GM21528 (cell line): Measurements from ENCODE around the gene GLTP.
"Not testable (repeated sequence)": the region's sequence is repeated elsewhere in the genome, so short reads cannot be mapped to it uniquely, and the experiment has no call there.

Experiments used
- ATAC-seq: cut with Tn5 transposase; IDR thresholded peaks from one replicate; pipeline ENCODE4 v1.9.1; 2021; ENCODE audit warnings: mild to moderate bottlenecking, moderate library complexity; ENCODE audit not compliant: unreplicated experiment, low FRiP score

The GLTP gene

DNA sequence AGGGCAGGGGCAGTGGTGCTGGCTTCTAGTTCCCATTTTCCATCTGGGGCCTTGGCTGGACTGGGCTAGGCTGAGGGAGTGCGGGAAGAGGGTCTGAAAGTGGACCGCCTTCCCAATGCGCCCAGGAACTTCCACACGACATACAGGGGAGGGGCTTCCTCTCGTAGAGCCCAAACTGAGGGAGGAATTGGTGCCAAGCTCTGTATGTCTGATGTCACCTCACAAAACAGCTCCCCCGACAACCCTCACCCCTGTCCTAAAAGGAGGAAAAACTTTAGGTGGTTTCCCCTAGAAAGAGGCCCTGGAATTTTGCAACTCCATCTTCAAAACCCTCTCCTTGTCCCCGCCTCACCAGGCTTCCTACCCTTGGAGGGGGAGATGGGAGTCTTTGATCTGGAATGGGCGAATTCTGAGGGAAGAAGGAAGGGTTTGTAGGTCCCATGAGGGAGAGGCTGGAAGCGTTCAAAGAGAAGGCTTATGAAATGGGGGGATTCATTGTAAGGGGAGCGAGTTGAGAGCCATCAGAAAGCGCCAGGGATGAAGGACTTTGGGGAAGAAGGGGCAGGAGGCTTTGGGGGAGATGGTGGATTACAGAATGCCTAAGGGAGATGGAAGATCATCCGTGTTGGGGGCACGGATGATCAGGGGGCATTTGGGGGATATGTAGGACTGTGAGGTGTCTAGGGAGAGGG, 844 bp downstream of the GLTP start:
- no peak for ATAC-seq

DNA sequence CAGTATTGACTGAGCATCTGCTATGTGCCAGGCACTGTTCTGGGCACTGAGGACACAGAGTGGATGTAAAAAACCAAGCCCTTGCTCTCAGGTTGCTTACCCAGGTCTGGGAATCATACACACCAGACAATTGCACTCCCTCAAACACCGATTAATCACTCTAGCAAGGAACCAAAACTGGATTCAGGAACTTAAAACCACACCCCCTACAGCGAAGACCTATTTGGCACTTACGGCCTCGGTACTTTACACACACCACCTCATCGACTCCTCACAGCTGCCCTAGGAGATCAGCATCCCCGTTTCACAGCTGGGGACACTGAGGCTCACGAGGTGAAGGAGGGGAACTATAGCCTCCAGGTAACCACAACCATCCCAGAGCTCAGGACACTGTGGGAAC, 1.6 kb downstream of the GLTP start:
- no peak for ATAC-seq

DNA sequence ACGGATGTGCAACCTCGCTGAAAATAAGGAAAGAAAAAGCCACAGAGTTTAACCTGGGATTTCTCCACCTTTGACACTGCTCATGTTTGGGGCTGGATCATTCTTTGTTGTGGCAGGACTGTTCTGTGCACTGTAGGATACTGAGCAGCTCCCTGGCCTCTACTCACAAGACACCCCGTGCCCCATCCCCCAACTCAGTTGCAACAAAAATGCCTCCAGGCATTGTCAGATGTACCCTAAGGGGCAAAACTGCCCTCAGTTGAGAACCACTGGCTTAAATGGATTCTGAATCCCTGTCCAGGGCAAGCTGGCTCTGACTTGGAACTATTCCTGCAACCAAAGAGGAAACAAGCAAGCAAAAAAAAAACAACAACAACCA, 2.1 kb downstream of the GLTP start:
- no peak for ATAC-seq

DNA sequence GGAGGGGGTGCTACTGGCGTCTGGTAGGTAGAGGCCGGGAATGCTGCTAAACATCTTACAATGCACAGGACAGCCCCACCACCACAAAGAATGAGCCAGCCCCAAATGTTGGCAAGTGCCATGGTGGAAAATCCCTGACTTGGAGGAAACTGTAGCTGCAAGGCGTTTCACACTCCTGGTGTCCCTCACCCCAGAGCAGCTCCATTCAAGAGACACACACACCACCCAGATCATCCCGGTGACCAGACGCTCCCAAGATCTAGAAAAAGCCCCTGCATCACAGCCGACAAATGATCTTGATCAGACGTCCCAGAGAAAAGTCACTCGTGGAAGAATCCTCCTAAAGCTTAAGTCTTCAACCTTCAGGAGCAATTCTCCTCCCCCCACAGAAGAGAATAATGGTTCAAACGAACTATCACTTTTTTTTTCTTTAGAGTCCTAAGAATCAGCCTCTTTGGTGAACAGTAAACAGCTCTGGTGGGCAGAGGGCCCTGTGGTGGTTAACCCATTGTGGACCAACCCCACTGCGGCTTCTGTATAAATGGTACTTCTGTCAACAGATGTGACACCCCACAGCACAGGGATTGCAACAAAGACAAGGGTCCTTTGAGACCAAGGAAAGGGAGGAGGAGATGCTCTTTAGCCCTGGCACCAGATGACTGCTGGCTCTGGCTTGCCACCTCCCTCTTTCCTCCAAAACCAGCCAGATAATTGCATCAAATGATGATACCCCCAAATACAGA, 2.7 kb downstream of the GLTP start:
- ATAC-seq, result no peak

DNA sequence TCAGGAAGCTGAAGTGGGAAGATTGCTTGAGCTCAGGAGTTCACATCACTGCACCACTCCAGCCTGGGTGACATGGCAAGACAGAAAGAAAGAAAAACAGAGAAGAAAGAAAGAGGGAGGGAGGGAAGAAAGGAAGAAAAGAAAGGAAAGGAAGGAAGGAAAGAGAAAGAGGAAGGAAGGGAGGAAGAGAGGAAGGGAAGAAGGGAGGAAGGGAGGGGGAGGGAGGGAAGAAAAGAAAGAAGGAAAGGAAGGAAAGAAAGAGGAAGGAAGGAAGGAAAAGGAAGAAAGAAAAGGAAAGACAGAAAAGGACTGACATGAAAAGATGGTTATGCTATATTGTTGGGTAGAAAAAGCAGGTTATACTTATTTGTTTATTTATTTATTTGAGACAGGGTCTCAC, 3.9 kb downstream of the GLTP start:
- no peak for ATAC-seq

DNA sequence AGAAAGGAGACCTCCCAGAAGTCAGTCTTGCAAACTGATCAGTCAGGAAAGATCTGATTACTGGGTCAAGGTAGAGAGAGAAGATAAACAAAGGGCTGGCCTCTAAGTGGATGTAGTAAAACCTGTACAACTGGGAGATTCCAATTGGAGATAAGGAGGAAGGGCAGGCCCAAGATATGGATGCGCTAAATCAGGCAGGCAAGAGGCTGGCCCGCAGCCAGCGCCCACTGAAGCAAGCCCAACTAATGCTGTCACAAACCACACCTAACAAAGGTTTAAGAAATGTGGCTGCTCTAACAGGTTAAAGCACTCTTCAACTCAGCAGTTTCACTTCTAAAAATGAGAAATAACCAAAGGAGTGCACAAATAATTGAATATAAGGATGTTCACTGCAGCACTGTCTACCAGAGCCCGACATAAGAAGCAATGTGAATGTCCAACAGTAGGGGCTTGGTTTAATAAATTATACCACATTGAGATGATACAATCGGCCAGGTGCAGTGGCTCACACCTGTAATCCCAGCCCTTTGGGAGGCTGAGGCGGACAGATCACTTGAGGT, 4.7 kb downstream of the GLTP start:
- ATAC-seq, result no peak

DNA sequence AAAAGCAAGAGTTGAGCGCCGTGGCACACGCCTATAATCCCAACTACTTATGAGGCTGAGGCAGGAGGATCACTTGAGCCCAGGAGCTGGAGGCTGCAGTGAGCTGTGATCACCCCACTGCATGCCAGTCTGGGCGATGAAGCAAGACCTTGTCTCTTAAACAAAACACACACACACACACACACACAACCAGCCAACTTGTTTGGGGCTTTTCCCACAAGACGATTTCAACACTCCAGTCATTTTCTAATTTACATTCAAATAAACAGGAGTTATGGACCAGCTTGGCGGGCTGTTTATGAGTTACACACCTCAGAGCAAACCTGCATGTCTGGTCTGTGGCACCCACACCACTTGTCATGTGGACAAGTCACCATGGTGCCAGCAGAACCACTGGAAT, 6.7 kb downstream of the GLTP start:
- no peak for ATAC-seq

DNA sequence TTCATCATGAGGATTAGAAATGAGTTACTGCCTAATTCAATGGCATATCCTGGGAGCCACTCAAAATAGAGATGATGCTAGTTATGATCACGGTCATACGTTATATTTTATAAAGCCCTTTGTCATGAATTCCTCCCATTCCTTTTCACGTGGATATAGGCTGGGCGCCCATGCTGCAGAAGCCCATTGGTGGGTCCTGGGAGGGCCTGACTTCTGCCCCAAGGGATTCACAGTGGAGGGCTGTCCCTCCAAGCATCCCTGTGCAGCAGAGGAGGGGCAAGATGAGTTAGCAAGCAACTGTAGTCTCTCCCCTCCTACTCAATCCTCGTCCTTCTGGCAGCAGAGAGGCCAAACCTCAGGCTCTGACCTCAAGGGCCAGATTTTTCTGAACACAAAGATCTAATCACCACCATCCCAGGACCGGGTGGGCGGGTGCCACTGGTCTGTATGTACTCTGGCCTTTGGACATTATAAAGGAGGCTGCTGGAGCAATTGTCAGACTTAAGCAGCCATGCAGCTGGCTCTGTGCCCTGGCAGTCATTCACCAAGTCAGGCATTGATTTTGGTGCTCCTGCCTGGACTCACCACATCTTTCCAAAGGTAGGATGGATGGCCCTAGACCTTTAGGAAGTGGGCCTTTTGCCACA, 8.6 kb downstream of the GLTP start:
- no peak for ATAC-seq

DNA sequence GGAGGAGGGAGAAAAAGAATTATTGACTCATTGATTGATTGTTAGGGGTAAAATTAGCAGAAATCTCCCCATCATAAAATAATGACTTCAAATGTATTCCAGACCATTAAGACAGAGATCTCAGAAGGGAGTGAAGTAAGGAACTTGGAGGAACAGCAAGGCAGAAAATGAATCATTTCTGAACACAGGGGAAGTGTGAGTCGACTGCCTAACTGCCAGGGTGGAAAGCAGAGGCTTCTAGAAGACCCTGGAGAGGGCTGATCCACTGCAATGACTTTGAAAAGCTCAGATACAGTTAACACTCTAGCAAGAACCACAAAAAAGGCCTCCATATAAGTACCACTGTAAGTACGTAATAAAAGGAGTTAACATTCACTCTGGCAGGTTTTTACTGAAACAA, 9.7 kb downstream of the GLTP start:
- no peak for ATAC-seq

DNA sequence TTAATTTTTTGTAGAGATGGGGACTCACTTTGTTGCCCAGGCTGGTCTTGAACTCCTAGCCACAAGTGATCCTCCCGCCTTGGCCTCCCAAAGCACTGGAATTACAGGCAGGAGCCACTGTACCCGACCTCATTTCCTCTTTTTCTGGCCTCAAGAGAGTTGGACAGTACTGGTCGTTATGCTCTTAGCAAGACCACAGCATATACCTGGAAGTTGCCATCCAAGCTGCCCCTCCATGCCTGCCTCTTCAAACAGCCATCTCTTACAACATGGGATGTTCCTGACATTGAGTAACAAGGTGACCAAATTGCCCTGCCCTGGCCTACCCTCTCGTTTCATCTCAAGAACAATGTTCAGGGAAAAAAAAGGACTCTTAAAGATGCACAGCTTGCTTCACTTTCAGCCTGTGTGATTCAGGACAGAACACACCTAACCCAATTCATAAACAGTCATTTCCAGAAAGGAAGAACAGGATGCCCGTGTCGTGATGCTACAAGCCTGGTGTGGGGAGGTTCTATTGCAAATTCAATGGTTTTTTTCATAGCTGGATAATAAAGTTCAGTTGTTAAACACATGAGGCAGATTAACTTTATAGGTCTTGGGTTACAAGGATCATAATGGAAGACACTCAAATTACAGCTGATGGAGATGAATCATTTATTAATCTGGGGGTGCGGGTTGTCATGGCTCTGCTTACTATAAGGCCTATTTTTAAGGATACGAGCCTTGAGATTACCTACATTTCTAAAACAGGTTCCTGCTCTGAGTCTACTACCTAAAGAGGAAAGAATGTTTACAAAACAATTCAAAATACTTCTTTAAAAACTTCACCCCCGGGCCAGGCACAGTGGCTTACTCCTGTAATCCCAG, 11.9 kb downstream of the GLTP start:
- no peak for ATAC-seq

DNA sequence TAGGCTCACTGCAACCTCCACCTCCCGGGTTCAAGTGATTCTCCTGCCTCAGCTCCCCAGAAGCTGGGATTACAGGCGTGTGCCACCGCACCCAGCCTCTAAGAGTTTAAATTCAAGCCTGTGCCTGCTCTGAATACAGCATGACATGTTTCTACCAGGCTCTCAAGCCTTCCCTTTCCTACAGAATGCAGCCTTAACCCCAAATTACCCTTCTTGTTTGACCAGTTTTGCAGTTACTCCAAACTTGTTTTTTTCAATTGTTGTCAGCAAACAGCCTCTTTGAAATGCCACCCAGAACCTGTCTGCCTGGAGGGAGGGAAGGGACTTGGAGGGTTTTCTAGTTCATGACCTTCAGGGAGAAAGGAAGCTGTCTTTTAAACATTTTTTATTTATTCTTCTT, 15.4 kb downstream of the GLTP start:
- no peak for ATAC-seq

DNA sequence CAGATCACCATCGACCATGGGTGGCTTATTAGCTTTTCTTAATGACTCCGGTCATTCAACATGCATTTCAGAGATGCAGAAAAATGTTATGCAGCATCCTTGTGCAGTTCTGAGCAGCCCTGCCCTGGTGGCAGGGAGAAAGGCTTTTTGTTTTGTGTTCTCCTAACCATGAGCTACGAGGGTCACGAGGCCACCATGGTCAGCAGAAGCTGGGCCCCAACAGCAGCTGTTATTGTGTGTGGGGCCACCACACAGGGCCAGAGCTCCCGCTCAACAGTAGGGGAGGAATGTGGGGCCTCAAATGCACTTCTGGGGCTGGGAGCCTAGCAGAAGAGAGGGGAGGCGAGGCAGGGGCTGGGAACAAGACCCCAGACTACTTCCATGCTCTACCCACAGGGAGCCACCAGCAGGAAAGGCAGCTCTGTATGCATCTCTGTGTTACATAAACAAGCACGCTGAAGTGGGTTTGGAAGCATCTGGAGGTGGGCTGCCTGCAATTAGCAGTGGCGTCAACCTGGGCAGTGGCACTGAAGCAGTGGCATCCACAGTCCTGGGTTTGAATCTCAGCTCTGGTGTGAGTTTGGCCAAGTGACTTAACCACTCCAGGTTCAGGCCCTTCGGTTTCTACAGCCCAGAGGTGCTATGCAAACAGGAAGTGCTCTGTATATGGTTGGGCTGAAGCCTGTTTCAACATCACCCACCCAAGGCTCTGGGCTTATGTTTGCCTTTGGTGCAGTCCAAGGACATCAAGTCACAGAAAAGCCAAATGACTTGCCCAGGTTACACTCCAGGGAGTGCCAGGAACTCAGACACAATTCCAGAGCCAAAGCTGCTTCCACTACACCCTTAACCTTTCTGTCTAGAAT, 16.3 kb downstream of the GLTP start:
- no peak for ATAC-seq

DNA sequence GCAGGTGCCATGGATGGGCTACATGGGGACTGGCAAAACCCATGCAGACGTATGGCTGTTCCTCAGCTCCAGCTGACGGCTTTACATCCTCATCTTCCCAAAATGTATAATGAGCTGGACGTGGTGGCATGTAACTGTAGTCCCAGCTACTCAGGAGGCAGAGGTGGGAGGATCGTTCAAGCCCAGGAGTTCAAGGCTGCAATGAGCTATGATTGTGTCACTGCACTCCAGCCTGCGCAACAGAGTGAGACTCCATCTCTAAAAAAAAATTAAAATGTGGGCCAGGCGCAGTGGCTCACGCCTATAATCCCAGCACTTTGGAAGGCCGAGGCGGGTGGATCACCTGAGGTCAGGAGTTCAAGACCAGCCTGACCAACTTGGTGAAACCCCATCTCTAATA, 17.9 kb downstream of the GLTP start:
- not testable (repeated sequence) for ATAC-seq

DNA sequence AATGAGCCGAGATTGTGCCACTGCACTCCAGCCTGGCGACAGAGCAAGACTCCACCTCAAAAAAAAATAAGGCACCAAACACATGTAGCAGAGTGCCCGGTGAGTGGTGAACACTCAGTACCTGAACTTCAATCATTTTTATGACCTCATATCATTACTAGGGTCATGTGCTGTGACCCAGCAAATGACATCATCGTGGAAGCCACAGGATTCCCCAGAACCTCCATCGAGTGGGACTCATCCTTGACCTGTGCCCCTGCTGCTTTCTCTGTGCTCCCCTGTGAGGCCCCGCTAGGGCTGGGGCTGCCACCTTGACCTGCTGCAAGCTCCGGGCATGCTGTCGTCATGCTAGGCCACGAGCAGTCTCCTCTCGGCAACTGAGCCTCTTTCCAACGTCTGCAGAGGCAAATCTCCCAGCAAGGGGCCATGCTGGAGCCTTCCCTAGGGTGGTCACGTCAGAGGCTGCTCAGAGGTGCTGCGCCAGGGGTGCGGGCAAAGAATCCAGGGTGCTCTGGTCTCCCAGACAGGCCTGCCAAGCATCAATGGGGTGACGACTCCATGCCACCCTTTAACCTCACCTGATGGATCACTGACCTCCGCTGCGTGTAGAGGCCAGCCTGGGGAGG, 18.5 kb downstream of the GLTP start:
- no peak for ATAC-seq

DNA sequence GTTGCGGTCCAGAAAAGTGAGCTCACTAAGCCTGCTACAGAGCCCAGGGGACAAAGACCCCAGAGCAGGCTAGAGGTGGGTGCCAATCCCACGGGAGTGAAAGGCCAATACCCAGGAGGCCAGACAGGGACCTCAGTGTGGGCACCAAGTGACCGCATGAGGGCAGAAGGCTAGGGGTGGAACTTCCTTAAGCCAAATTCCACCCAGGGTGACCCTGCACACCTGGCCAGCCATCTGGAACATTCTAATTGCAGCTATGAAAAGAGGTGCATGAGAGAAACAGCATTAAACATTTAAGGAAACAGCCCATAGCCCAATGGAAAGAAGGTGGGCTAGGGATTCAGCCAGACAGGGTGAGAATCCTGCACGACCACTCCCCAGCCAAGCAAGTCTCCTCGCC, 19.4 kb downstream of the GLTP start:
- ATAC-seq, result no peak

DNA sequence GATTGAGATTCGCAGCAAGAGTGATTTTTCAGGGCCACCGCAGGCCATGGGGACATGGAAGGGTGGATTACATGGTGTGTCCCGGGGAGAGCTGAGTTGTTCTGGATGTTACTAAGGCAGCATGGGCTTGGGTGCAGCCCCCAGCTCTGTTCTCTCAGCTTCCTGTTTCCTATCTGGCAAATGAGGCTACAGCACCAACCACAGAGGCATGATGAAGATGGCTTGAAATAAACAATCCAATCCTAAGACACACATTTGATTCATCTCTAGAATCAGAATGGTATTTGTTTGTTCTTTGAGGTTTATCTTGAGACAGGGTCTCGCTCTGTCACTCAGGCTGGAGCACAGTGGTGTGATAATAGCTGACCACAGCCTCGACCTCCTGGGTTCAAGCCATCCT, 21.6 kb downstream of the GLTP start:
- no peak for ATAC-seq

DNA sequence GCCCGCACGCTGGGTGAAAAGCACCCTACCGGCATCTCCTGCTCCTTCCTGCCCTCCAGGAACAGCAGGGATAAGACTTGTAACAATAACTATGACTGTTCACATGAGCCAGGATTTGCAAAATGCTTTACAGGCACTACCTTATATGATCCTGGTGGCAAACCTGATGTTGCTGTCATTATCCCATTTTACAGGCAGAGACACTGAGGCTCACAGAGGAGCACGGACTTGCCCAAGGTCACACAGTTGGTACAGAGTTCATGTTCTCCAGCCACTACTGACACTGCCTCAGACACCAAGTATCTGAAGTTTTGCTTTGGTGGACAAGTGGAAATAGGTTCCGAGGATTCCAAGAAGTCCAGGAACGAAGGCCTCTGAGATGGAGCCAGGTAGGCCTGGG, 22.6 kb downstream of the GLTP start:
- ATAC-seq, result no peak

DNA sequence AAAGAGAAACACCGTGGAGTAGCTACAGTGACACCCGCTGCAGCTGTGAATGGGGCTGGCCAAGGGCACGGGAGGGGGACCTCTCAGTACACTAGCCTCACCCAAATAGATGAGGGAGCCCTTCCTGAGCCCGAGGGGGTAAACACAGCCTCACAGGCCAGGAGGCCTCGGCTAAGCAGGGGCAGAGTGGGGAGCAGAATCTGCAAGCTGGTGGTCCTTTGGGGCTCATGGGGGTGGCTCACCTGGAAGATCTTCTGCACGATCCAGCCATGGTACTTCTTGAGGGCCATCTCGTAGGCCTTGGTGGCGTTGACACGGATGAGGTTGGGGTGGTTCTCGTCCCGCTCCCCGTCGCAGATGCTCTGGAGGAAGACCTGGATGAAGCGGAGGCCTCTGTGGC, 25.0 kb downstream of the GLTP start:
- no peak for ATAC-seq

DNA sequence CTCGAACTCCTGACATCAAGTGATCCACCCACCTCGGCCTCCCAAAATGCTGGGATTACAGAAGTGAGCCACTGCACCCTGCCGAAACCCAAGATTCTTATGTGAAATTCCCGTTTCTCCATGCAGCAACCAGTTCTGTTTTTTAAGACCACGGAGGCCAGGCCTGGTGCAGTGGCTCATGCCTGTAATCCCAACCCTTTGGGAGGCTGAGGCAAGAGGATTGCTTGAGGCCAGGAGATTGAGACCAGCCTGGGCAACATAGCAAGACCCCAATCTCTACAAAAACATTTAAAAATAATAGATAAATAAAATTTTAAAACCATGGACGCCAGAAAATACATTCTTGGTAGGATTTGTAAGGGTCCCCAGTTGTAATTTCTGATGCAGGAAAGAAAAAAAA, 29.8 kb downstream of the GLTP start:
- ATAC-seq, result not testable (repeated sequence)
